Liver (tissue), 3 donors: ENCODE results near the gene CFAP221.

Experiments used
- CTCF ChIP-seq: fragments of 150-350 bp; IDR thresholded peaks from 2 replicates; pipeline ENCODE4 v1.5.1; 2017; ENCODE audit warnings: improper control_type of control experiment, low read depth, low read length; ENCODE audit not compliant: missing input control
- HNF4G ChIP-seq: IDR thresholded peaks from 2 replicates; pipeline ENCODE4 v1.6.1; 2016; ENCODE audit warnings: antibody characterized with exemption
- RAD21 ChIP-seq, 2 donors: IDR thresholded peaks; 2 replicates each; pipeline ENCODE4 v1.6.1; 2016; ENCODE audit warnings: antibody characterized with exemption in 2 of 2, mild to moderate bottlenecking in 2 of 2
- TAF1 ChIP-seq: conservative IDR thresholded peaks from 2 replicates; pipeline ENCODE4 v1.6.1; 2016; ENCODE audit warnings: antibody characterized with exemption, mild to moderate bottlenecking
- donor health status: healthy.
- donor health status: healthy.

GRCh38 chr2:119692954-119693353 is 148.7 kb downstream of the CFAP221 start:
- no peak for TF ChIP-seq TAF1
- no peak for TF ChIP-seq RAD21 (IDR thresholded peaks at IDR 0.05)
- no peak for TF ChIP-seq CTCF
- TF ChIP-seq HNF4G = no peak
